ENCODE measurements around the gene P4HA2.

GRCh38 chr5:132274050-132274792 lies 46.6 kb upstream of the P4HA2 start:
- no peak for TF ChIP-seq POLR2A (IDR thresholded peaks at IDR 0.05)
- TF ChIP-seq CTCF (IDR thresholded peaks at IDR 0.05) = no peak
- TF ChIP-seq POLR2AphosphoS5 (IDR thresholded peaks at IDR 0.05) = no peak
- no peak for TF ChIP-seq EP300 (IDR thresholded peaks at IDR 0.05)
